ENCODE results near the gene GALNT10.

GALNT10 gene

DNA sequence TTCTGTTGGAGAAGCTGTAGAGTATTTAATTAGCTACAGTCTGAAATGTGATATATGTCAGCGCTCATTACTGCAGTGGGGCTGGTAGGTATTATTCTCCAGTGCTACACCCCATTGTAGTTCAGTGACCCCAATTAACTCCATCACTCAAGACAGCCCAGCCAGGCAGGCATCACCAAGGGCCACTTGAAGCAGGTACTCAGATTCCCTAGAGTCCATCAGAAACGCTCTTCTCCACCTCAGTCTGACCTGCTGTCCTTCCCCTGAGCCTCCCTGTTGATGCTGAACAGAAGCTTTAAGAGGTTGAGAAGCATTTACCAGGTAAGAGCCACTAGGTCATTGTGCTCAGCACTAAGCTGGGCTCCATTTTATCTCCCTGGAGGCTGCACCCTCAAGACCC lies 71.8 kb downstream of the GALNT10 start:
- in situ Hi-C loops (cut with MboI; ENCODE audit: low sequenced_read_pairs), result no loop called here

GRCh38 chr5:154264549-154265196 lies 74.1 kb downstream of the GALNT10 start:
- in situ Hi-C loops (cut with MboI; ENCODE audit: low sequenced_read_pairs), result no loop called here

- in situ Hi-C loops (cut with MboI; ENCODE audit: low sequenced_read_pairs), result no loop called here
Measured at GRCh38 chr5:154265197-154265773, 74.8 kb downstream of the GALNT10 start.

- in situ Hi-C loops (cut with MboI; ENCODE audit: low sequenced_read_pairs), result no loop called here
Measured at GRCh38 chr5:154267516-154267915, 77.0 kb downstream of the GALNT10 start.

DNA sequence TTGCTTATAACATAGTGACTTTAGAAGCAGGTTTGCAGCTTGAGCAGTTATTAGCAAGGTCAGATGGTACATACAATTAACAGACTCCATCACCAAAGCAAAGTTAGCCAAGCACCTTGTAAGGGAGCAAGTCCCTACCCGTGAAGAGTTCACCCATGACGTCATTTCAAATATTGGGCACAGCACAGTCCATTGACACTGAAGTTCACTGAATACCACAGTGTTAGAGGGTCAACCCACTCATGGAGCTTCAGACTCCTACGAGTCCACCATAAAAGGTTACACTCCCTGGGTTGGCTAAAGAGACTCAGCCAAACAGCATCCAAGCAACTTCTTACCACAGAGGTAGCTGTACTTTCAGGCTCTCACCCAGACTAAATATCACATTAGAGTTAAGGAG lies 77.5 kb downstream of the GALNT10 start:
- in situ Hi-C loops (cut with MboI; ENCODE audit: low sequenced_read_pairs), result no loop called here

GRCh38 chr5:154269414-154269813 lies 78.9 kb downstream of the GALNT10 start:
- in situ Hi-C loops (cut with MboI; ENCODE audit: low sequenced_read_pairs), result no loop called here

DNA sequence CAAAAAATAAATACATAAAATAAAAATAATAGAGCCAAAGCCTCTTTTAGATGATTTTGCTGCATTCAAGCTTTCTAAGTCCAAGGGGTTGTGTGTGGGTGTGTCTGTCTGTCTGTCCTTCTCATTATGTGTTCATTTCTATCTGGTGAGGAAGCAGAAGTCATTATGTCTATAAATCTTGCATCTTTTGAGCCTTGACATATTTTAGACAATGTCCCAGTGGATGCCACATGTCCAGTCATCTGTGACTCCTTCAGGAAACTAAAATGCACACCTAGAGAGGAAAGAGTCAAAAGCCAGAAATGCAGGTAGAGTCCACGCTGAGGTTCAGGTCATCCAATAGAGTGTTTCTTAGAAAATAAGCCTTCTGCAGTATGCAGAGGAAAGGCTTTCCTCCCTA lies 80.9 kb downstream of the GALNT10 start:
- in situ Hi-C loops (cut with MboI; ENCODE audit: low sequenced_read_pairs), result no loop called here

- in situ Hi-C loops (cut with MboI; ENCODE audit: low sequenced_read_pairs), result no loop called here
Measured at GRCh38 chr5:154271936-154272514, 81.5 kb downstream of the GALNT10 start.

GRCh38 chr5:154273028-154273617 lies 82.6 kb downstream of the GALNT10 start:
- in situ Hi-C loops (cut with MboI; ENCODE audit: low sequenced_read_pairs), result no loop called here

DNA sequence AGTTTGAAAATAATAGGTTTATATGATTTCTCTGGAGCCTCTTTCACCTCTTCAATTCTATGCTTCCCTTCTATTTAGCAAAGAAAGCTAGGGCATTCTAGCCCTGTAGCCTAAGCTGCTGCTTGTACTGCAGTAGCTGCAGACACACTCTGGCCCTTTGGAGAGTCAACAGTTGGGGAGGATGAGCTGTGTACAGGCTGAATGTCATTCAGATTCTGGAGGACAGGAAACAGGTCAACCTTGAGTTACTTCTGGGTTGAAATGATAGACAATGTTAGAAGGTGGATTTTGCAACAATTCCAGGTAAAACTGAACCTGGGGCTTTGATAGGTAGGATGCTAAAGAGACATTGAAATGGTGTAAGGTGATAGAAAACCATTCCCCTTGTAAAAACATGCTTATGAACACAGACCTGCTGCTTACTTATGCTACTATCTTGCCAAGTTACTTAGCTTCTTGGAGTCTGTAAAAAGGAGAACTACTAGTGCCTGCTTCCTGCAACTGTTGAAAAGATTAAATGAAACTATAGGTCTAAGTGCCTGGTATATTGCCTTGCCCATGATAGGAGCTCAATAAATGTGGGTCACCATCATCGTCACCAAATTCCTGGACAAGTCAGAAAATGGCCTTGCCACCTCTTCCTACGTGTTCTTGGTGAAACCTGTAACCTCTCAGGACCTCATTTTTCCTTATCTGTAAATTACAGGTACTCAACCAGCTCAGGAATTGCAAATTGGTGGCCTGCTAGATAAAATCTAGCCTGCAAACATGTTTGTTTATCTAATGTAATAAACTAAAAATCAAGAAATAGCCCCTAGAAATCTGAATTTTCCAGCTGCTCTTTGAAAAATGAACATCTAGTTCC lies 83.7 kb downstream of the GALNT10 start:
- in situ Hi-C loops (cut with MboI; ENCODE audit: low sequenced_read_pairs), result no loop called here

DNA sequence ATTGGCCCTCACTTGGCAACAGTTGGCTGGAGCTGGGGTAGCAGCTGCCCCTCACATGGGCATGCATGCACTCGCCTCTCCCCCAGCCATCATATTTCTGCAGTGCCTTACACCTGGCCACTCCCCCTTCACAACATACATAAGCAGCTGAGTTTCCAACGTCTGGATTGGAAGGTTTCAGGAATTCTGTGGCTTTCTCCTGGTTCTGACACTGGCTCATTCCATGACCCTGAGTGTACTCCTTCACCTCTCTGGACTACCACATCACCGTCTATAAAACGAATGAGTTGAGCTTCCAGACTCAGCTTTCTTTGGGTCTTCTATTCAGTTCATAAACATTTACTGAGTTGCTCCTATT lies 84.3 kb downstream of the GALNT10 start:
- in situ Hi-C loops (cut with MboI; ENCODE audit: low sequenced_read_pairs), result no loop called here

DNA sequence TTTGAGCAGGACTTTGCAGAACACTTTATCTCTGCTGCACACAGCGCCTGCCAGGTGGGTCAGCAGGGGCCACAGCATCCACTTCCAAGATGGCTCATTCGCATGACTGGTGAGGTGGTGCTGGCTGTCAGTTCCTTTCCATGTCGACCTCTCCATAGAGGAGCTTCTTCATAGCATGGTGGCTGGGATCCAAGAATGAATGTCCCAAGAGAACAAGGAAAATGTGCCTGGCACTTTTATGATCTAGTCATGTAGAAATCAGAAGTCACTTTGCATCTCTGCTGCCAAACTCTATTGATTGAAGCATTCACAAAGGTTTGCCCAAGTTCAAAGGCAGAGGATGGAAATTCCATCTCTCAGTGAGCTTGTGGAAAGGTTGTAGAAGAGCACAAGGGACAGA lies 85.0 kb downstream of the GALNT10 start:
- in situ Hi-C loops (cut with MboI; ENCODE audit: low sequenced_read_pairs), result no loop called here

DNA sequence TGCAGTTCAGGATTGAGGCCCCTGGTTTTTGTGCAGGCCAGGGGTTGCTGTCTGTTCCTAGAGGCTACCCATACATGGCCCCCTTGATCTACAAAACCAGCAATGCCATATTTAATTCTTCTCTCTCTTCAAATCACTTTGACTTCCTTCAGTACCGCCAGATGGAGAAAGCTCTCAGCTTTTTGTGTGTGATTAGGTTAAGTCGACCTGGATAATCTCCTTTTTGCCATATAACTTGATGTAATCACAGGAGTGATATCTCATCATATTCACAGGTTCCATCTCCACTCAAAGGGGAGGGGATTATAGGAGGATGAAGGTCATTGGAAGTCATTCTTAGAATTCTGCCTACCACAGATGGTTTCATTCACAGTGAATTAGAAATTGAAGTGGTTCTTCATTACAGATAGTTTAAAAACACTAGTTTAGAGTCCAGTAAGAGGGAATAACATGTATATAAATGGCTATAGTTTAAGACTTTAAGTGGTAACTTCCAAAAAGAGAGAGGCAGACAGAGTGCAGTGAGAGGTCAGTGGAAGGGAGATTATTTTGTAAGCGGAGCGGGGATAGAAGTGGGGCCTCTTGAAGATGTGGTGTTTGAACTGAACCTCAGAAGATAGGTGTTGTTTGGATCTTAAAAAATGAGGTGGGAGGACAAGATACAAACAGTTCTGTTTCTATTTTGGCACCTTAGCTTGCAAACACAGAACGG lies 85.9 kb downstream of the GALNT10 start:
- in situ Hi-C loops (cut with MboI; ENCODE audit: low sequenced_read_pairs), result no loop called here

DNA sequence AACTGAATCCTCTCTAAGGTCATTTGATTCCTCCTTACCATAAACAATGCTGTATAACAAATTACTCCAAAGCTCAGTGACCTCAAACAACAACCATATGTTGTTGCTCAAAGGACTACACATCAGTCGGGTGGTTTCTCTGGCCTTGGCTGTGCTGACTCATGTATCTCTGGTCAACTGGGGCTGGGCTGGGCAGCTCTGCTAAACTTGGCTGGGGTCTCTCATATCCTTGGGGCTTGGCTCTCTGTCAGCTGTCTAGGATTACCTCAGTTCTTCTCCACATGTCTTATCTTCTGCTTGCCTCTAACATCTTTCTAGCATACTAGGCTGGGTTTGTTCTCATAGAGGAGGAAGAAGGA lies 86.4 kb downstream of the GALNT10 start:
- in situ Hi-C loops (cut with MboI; ENCODE audit: low sequenced_read_pairs), result no loop called here

GRCh38 chr5:154277499-154277898 lies 87.0 kb downstream of the GALNT10 start:
- in situ Hi-C loops (cut with MboI; ENCODE audit: low sequenced_read_pairs), result no loop called here

DNA sequence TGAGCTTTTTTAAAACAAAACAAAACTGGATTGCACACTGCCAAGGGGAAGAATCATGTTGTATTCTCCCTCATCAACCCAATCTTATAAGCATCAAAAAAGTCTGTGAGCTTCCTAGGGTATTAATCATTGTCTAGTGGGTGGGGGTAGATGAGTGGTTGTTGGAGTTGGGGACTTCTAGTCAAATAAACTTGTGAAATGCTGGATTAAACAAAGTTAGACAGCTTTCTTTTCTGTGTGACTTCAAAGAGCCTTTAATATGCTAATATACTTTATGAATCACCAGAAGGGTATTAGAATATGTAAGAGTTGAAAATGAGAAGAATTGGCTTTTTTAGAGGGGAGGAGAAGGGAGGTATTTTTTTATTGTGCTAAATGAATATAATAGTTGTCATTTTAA lies 87.7 kb downstream of the GALNT10 start:
- in situ Hi-C loops (cut with MboI; ENCODE audit: low sequenced_read_pairs), result no loop called here

DNA sequence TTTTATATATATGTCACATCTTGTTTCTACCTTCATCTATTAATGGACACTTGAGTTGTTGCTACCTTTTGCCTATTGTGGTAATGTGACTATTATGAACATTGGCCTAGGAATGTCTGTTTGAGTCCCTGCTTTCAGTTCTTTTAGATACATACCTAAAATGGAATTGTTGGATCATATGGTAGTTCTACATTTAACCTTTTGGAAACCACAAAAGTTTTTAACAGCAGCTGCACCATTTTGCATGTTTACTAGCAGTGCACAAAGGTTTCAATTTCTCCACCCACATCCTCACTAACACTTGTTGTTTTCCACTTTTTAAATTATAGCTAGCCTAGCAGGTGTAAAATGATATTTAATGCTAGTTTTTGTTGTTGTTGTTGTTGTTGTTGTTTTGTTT lies 88.4 kb downstream of the GALNT10 start:
- in situ Hi-C loops (cut with MboI; ENCODE audit: low sequenced_read_pairs), result no loop called here

DNA sequence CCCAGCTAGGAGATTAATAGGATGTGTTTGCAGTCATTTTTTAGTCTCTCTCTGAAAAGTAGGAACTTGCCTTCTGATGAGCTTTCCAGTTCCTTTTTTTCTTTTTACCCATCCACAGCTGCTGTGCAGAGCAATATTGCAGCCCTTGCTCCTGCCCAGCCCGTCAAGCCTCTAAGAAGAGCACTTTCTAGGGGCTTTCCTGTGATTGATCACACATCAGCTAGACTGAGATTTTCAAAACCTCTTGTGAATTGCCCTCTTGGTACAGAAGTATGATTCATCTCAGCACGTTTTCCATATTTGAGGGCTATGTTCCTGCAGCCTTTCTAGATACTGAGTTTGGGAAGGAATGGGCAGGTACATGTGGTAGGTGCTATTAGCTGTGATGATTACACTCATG lies 93.9 kb downstream of the GALNT10 start:
- in situ Hi-C loops (cut with MboI; ENCODE audit: low sequenced_read_pairs), result no loop called here

GRCh38 chr5:154285661-154286408 lies 95.3 kb downstream of the GALNT10 start:
- in situ Hi-C loops (cut with MboI; ENCODE audit: low sequenced_read_pairs), result no loop called here

GRCh38 chr5:154286557-154286956 lies 96.0 kb downstream of the GALNT10 start:
- in situ Hi-C loops (cut with MboI; ENCODE audit: low sequenced_read_pairs), result no loop called here
